SKM-1 (cell line): ENCODE measurements around the gene ZNF302.
"Not testable (repeated sequence)": the region's sequence is repeated elsewhere in the genome, so short reads cannot be mapped to it uniquely, and the experiment has no call there.

Experiments
- DNase-seq: peaks from one replicate; lab custom pipeline; 2025; ENCODE audit not compliant: unreplicated experiment; lab: John Stamatoyannopoulos, UW

ZNF302 gene

DNA sequence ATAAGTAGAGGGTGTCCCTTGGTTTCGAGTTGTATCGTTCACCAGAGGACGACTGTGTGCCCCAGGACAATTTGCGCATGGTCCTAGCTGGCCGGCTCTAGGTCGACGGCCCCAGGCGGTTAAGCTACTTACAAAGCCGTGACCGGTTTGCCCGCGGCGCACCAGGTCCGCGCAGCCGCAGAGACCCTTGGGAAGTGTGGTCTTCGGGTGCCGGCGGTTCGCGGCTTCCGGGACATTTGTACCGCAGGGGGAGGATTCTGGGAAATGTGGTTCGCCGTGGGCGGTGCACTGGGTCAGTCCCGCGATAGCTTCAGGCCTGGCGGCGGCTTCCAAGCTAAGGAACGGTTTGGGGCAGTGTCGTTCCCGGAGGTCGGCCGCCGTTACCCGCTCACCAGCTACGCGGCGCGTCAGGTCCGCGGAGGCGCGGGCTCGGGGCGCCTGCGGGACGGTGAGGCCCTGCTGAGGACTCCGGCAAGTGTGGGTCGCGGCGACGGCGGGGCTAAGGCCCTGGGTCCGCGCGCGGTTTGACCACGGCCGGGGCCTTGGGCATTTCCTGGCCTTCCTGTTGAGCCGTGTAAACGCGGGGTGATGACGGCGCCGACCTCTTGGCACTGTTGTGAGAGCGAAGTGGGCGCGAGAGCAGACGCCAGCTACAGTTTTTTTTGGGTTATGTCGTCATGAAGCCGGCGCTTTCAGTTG lies at the start of gene ZNF302:
Gene ZNF302 (plus strand): TSS at position 293 of the 699 bp plus-strand sequence. CDS start 1,127 bp downstream, outside the sequence.
- DNase-seq, result peak; percentile 75

DNA sequence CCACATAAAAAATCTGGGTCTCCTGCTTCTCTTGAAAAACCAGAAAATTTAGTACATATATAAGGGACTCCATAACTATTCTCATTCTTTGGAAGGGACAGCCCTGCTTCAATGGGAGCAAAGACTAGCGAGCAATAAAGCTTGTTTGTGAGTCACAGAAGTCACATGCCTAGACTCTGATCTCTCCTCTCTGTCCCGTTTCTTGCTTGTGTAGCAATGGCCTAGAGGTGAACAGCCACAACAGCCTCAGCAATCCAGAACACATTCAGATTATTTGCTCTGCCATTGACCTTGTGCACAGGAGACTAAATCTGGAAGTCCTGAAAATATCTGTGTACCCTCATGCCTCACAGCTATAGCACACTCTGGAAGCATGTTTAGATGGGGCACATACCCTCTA lies 43.7 kb upstream of the ZNF302 start:
- DNase-seq, result no peak

DNA sequence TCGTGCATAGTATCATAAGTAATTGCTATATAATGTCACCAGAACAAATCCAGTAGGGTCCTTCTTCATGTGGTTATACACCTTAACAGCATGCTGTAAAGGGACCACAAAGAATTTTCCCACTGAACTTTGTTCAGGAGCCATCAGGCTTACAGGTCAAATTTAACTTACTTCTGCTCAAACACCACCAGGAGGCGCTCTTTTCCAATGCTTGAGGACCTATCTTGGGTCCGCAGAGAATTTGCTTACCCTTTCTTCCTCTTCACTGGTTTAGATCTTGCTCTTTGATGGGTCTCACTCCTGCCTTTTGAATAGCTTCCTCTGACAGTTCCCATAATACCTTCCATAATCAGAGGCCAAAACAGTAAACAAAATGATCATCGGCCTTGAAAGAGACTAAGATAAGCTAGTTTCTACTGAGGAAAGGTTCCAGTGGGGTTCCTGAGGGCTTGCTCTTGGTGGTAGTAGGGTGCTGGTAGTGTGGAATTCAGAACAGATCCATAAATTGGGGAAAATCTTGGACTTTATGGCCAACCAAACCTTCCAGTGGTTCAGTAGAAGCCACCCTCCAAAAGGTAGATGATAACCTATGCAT lies 37.9 kb upstream of the ZNF302 start:
- DNase-seq, result peak; percentile 10

DNA sequence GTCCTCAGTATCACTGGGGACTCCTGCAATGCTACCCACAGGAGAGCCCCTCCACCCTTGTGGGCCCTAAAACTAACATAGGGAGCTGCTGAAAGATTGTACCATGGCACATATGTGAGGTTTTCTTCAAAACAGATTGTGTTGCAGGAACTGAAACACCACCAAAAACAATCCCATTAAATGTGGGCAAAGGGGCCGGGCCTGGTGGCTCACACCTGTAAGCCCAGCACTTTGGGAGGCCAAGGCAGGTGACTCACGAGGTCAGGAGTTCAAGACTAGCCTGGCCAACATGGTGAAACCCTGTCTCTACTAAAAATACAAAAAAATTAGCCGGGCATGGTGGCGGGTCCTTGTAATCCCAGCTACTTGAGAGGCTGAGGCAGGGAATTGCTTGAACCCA lies 35.2 kb upstream of the ZNF302 start:
- DNase-seq, result no peak

DNA sequence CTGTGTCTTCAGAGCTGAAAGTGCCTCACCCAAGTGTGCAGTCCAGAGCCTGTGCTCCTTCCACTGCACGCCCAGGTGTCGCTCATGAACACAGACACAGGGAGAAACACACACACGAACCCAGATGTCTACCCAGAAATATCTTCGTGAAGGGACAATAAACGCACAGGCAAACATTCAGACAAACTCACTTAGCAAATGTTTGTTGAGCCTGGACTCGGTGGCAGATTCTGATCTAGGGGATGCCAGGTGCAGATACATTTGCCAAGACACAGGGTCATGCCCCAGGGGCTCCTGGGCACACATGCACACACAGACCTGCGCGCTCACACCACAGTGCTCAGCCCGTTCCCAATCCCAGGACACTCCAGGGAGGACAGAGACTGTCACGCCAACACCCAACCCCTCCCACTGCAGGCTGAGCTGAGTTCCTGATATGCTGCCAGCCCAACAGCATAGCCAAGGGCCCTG lies 32.5 kb upstream of the ZNF302 start:
- DNase-seq, result no peak

DNA sequence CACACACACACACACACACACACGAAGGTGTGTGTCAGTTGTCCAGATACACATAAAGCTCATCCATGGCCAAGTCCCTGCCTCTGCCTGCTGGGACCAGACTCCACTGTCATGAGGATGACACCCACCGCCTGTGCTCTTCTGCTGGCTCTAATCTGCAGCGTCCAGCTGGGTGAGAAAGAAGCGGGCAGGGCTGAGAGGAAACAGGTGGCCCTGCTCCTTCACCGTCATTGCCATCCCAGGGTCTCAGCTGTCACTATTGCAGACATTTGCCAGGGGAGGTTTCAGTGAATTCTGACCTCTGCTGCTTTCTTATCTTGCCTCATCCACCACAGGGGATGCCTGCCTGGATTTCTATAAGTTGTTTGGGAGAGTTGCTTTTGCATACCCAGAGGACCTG lies 31.9 kb upstream of the ZNF302 start:
- no peak for DNase-seq

DNA sequence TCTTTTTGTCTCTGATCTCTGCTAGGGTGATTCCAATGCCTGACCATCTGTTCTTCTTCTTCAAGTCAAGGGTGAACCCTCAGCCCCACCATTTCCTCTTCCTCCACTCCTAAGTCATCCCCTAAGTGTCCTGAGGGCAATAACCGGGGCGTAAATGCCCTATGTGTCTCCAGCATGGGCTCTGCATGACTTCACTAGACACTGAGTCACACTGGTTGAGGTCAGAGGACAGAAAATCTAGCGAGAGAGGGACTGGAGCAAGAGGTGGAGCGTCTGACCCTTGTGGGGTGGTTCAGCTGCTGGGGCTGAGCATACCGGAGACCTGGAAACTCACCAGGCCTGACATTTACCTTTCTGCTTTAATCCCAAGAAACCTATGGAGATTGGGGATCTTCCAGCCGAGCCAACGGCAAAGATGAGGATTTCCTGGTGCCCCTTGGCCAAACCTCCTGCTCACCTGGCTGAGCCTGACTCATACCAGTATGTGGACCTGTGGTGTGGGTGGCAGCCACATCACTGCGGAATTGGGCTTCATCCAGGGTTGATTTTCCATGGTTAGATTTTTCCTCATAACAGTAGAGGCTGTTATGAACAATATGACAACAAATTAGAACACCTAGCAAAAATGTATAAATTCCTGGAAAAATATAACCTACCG lies 27.5 kb upstream of the ZNF302 start:
- DNase-seq, result no peak

DNA sequence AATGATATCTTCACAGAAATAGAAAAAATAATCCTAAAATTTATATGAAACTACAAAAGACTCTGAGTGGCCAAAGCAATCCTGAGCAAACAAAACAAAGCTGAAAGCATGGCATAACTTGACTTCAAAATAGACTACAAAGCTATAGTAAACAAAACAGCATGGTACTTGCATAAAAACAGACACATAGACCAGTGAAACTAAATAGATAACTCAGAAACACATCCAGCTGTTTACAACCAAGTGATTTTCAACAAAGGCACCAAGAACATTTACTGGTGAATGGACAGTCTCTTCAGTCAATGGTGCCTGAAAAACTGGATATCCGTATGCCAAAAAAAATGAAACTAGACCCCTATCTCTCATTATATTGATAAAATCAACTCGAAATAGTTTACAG lies 25.7 kb upstream of the ZNF302 start:
- DNase-seq, result no peak

DNA sequence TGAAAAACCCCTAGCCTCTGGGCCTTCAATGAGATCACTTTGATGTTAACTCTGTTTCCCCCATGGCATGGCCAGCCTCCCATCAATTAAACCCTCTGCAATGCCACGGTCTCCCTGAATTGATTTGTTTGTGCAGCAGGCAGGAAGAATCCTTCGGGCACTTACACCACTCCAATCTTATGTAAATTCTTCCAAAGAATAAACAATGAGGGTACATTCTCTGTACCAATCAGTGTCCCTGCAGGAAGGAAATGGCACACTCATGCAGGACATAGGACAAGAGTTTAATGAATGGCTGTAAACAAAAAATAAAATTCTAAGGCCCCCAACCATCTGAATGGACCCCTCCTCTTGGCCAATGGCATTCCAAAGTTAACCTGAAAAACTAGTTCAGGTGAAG lies 22.7 kb upstream of the ZNF302 start:
- DNase-seq, result no peak

DNA sequence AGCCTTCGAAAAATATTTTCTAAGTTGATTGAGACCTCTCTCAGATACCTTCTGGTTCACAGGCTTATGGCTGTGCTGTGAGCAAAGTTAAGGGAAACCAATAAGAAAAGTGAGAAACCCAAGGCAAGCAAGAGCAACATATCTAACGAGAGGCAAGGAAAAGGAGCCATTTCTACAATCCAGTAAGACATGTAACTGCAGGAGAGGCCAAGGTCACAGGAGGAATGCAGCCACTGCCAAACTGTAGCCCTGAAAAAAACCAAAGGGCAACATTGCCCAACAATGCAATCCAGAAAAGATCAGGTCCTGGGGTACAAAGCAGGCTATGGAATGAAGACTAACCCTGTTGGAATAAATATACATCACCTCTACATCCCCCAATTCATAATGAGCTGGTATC lies 21.8 kb upstream of the ZNF302 start:
- DNase-seq, result no peak

DNA sequence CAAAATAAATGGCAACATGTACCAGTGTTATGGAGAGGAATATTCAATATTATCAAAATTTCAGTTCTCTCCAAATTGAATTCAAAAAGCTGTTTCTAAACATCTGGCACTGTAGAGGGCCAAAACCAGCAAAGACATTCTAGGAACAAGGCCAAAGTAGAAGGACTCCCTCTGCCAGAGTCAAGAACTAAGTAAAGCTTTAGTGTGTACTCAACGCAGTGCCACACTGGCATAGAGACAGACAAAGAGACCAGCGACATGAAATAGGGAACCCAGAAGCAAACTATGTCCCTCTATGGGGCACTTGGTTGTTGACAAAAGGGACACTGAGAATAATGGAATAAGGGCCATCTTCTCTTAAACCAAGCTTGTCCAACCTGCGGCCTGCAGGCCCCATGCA lies 16.1 kb upstream of the ZNF302 start:
- DNase-seq, result no peak

DNA sequence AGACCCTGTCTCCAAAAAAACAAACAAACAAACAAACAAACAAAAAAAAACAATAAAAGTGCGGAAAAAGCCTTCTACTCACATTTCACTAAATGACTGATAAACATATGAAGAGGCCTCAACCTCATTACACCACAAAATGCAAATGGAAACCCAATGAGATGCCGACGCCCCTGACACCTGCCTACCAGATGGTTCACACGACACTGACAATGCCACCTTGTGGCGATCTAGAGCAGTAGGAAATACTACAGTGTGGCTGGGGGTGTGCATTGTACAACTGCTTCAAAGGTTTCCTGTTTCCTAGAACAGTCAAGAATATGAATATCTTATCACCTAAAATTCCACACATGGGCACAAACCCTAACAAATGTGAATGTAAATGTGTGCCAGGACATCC lies 14.6 kb upstream of the ZNF302 start:
- peak; percentile 3 for DNase-seq

DNA sequence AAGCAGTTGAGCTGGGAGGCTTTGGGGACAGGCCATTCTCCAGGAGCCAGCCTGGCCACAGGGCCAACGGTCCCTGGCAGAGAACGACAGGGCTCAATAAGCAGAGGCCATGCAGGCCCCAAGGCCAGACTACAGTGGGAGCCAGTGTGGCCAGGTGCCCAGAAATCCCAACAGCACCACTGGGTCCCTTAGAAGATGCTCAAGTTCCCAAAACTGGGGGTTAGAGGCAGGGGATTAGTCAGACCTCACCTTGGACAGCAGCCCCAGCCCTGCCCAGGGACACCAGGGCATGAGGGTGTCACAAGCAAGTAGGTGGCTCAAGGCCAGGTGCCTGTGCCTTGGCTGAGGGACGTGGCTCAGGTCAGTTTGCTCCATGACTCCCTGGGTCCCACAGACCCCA lies 13.3 kb upstream of the ZNF302 start:
- DNase-seq, result no peak

DNA sequence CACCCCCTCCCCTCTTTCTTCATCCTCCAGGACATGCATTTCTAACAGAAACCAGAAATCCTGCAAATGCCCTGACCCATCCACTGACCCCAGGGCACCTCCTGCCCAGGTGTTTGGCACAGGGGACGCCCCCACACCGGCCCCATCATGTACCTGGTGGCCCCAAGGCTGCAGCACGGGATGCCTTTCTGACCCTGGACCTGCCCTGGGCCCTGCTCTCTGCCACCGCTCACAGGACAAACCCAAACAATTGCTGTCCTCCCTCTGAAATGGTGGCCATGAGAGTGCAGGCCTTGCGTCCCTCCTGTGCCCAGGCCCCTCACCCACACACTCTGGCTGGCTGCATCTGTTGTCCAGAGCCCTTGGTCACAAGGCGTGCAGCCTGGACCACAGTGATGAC lies 12.6 kb upstream of the ZNF302 start:
- DNase-seq, result no peak

DNA sequence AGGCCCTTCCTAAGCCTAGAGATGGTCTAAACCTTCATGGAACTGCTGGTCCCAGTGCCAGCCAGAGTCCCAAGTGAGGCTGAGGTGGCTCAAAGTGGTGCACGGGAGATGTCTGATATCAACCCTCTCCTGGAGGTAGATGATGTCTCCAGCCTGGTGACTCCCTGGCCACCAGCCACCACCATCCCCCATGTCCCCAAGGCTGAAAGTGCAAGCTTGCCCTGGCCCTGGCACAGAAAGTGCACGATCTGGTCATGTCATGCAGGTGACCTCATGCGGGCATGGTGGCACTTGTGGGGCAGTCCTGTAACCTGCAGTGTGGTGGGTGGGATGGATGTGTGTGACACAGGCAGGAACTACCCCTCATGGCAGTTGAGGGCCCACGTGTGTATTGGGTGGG lies 12.2 kb upstream of the ZNF302 start:
- not testable (repeated sequence) for DNase-seq

DNA sequence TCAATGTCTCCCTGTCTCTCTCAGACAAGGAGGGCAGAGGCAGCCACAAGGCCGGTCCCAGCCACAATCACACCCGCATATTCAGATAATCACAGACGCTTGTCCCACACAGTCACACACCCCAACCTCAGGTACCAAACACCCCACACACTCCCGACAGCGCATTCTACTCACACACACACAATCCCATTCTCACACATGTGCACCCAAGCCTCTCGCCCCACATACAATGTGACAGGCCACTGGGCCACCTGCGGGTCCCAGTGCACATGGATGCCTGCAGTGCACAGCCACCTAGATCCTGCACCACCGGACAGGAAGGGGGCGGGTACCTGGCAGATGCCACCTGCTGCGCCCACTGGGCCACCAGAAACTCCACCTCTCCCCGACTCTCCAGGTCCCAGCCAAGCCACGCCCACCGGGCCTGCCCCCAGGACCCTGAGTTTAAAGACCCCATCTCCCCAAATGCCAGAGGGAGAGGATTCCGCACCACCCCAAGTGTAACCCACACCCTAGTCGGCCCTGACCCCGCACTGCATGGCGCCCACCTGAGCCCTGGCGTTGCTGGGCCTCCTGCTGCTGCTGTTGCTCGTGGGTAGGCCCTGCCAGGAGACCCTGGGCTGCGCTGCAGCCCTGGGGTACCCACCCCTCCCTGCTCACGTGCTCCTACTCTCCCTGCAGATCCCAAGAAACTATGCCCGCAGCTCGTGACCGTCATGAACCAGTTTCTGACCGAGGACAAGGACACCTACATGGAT lies 11.1 kb upstream of the ZNF302 start:
- no peak for DNase-seq

DNA sequence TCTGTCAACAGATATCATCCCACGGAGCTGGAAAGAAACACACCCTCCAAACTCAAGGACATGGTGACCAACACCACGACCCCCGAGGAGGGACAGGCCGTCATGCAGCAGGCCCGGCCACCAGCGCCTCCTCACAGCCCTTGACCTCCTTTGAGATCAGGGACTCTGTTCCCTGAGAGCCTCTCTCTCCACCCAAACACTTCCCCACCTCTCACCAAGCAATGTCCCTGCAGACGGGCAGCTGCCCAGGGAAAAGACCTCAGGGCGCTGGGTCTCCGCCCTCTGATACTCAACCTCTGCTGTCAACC lies 10.6 kb upstream of the ZNF302 start:
- no peak for DNase-seq

DNA sequence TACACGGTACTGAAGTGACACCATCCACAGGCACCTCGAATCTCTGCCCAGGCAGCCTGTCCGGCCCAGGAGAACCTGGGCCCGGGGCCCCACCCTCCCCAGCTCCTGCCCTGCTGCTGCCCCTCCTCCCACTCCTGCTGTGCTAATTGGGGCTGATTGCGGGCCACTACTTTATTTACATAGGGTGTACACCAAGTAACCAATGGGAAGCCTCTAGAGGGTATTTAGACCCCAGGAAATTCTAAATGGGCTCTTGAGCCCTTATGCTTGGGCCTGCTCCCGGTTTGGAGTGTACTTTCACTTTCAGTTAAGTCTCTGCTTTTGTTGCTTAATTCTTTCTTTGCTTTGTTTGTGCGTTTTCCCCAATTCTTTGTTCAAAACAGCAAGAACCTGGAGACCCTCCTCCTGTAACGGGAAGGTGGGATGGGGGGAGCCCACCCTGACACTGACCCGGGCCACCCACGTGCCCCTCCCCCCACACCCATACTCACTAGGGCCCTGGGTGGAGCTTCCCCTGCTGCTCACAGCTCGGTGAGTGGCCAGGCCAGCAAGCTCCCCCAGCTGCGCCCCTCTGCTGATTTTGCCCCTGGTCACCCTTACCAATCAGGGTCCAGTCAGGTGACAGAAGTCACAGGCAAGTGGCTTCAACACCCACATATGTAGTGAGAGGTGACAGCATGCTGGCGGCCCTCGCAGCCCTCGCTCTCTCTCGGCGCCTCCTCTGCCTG lies 10.0 kb upstream of the ZNF302 start:
- no peak for DNase-seq

DNA sequence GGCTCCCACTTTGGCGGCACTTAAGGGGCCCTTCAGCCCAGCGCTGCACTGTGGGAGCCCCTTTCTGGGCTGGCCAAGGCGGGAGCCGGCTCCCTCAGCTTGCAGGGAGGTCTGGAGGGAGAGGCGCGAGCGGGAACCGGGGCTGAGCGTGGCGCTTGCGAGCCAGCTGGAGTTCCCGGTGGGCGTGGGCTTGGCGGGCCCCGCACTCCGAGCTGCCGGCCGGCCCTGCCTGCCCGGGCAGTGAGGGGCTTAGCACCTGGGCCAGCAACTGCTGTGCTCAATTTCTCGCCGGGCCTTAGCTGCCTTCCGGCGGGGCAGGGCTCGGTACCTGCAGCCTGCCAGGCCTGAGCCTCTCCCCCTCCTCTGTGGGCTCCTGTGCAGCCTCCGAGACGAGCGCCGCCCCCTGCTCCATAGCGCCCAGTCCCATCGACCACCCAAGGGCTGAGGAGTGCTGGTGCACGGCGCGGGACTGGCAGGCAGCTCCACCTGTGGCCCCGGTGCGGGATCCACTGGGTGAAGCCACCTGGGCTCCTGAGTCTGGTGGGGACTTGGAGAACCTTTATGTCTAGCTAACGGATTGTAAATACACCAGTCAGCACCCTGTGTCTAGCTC lies 9.3 kb upstream of the ZNF302 start:
- not testable (repeated sequence) for DNase-seq

DNA sequence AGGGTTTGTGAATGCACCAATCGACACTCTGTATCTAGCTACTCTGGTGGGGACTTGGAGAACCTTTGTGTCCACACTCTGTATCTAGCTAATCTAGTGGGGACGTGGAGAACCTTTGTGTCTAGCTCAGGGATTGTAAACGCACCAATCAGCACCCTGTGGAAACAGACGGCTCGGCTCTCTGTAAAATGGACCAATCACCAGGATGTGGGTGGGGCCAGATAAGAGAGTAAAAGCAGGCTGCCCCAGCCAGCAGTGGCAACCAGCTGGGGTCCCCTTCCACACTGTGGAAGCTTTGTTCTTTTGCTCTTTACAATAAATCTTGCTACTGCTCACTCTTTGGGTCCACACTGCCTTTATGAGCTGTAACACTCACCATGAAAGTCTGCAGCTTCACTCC lies 8.8 kb upstream of the ZNF302 start:
- not testable (repeated sequence) for DNase-seq

DNA sequence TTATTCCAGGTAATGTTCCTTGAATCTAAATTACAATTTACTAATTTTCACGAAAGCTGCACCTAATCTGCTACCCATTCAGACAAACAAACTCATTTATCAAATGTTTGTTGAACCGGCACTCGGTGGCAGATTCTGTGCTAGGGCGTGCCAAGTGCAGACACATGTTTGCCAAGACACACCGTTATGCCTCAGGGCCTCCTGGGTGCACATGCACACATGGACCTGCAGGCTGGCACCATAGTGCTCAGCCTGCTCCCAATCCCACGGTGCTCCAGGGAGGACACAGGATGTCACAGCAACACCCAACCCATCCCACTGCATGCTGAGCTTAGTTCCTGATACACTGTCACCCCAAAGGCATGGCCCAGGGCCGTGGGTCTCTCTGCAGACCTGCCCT lies 8.2 kb upstream of the ZNF302 start:
- DNase-seq, result no peak
